Thoracic aorta (tissue), 2 donors: ENCODE data around the gene SKIC2. TPM values are rescaled to one million over a fixed set of nuclear protein-coding genes. Genes with fewer than 3 reads are reported as not detected.

Source experiments
- ATAC-seq: fragments of 150-250 bp; one replicate; pipeline ENCODE4 v1.8.0; 2017; ENCODE audit warnings: low read depth; ENCODE audit not compliant: insufficient number of reproducible peaks, low FRiP score
- DNase-seq: peaks from one replicate; pipeline ENCODE4 v3.0.0-alpha.2; 2020; ENCODE audit warnings: low spot score
- H3K27ac ChIP-seq, 2 donors: fragments of 200-600 bp; sonication (generic); 1 replicate in 1 of 2; 2 replicates in 1 of 2; pipeline ENCODE4 v1.5.1; 2016; ENCODE audit warnings: mild to moderate bottlenecking in 2 of 2, moderate library complexity in 2 of 2
- H3K27me3 ChIP-seq: fragments of 200-600 bp; sonication (generic); replicated peaks from 2 replicates; pipeline ENCODE4 v1.6.0; 2016; ENCODE audit warnings: mild to moderate bottlenecking; ENCODE audit not compliant: insufficient read depth
- H3K36me3 ChIP-seq: fragments of 200-600 bp; sonication (generic); one replicate; pipeline ENCODE4 v1.5.1; 2016
- H3K4me1 ChIP-seq, 2 donors: fragments of 200-600 bp; sonication (generic); 1 replicate in 1 of 2; 2 replicates in 1 of 2; pipeline versions ENCODE4 v1.5.1 to v1.6.0; 2016; ENCODE audit warnings: low read depth in 2 of 2, mild to moderate bottlenecking in 1 of 2; ENCODE audit not compliant: control insufficient read depth in 1 of 2
- H3K4me3 ChIP-seq: fragments of 200-600 bp; sonication (generic); 2 replicates; pipeline ENCODE4 v1.5.1; 2016; ENCODE audit warnings: mild to moderate bottlenecking
- H3K9me3 ChIP-seq: fragments of 200-600 bp; sonication (generic); 2 replicates; pipeline ENCODE4 v1.5.1; 2016
- total RNA-seq, 2 donors: library from RNA; depleted of rRNA; stranded (reverse); fragments of >200 nt; gene quantifications; one replicate each; pipeline versions ENCODE4 v1.1.0 to v1.2.3, GENCODE V29; 2016
- TF ChIP-seq, protein P1 (sequence below): fragments of 200-600 bp; sonication (generic); IDR thresholded peaks from one replicate; pipeline ENCODE4 v1.5.1; 2019; ENCODE audit warnings: antibody characterized with exemption

Gene SKIC2
- total RNA-seq, 2 donors from 2014 or later: 37.7 to 73.0 TPM

DNA sequence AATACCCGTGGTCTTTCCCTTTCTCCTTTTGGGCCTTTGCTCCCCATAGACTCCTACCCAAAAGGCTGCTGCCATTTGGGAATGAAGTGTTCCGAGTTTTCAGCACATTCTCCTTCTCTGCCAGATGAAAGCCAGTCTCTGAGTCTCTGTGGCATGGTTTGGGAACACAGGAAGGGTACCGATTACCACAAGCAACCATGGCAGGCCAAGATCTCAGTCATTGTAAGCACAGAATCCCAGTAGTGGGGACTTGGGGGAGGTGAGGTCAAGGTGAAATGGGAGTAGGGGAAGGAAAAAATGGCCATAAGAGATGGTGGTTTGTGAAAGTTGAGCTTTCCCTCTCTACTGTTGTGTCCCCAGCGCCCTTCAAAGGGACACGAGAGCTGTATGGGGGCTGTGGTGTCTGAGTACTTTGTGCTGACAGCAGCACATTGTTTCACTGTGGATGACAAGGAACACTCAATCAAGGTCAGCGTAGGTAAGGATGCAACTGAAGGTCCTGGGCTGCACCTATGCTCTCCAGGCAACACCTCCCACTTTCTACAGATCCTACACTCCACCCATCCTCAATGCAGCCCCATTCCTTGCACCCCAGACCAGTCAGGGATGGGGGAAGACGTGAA lies 8.9 kb upstream of the SKIC2 start:
- H3K9me3 ChIP-seq: no peaks in the 10 kb centered on the region
- no peak overlapping the region for H3K4me3 ChIP-seq
- peaks cover 8 to 24% of the 10 kb centered on the region in 2 donors for H3K4me1 ChIP-seq
- H3K36me3 ChIP-seq: peaks cover 28% of the 10 kb centered on the region
- H3K27ac ChIP-seq: no peak overlapping the region
- no peaks in the 10 kb centered on the region for H3K27me3 ChIP-seq
- TF ChIP-seq, protein P1, sequence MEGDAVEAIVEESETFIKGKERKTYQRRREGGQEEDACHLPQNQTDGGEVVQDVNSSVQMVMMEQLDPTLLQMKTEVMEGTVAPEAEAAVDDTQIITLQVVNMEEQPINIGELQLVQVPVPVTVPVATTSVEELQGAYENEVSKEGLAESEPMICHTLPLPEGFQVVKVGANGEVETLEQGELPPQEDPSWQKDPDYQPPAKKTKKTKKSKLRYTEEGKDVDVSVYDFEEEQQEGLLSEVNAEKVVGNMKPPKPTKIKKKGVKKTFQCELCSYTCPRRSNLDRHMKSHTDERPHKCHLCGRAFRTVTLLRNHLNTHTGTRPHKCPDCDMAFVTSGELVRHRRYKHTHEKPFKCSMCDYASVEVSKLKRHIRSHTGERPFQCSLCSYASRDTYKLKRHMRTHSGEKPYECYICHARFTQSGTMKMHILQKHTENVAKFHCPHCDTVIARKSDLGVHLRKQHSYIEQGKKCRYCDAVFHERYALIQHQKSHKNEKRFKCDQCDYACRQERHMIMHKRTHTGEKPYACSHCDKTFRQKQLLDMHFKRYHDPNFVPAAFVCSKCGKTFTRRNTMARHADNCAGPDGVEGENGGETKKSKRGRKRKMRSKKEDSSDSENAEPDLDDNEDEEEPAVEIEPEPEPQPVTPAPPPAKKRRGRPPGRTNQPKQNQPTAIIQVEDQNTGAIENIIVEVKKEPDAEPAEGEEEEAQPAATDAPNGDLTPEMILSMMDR: no peak
- DNase-seq (no peak), ATAC-seq (no peak)

DNA sequence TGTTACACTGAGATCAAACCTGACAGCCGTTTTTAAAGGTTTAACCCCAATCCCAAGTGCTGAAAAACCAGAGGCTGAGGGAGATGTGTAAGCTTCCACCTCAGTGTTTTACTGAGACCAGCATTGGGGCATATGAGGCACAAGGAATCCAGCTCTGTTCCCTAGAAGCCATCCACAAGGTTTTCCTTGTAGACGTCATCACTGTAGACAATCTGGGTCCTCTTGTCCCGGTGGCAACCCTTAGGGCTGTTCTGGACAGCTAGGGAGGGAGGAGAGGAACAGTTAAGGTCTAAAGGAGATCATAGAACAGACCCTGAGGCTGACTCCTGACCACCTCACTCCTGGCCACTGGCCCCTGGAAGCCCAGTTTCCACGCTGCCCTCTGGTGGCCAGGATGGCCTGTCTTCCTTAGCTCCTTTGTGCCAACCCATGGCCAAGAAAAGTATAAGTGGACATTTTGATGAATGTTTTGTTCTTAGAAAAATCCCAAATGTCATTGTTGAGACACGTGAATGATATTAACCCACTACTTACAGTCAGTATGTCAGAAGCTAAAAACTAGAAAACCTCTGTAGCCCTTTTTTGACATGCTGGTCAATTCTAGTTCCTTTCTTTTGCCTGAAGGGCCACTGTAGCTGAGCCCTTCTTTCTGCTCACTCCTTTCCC lies 6.7 kb upstream of the SKIC2 start:
- Histone ChIP-seq H3K36me3 (peaks cover 45% of the 10 kb centered on the region), H3K27ac (peak overlapping the region in 1 of 2 donors; percentile 23), H3K9me3 (no peaks in the 10 kb centered on the region), H3K4me1 (peaks cover 0 to 4% of the 10 kb centered on the region in 2 donors), H3K27me3 (no peaks in the 10 kb centered on the region), H3K4me3 (no peak overlapping the region)
- ATAC-seq (no peak), DNase-seq (no peak)
- TF ChIP-seq, protein P1: peak; percentile 66

DNA sequence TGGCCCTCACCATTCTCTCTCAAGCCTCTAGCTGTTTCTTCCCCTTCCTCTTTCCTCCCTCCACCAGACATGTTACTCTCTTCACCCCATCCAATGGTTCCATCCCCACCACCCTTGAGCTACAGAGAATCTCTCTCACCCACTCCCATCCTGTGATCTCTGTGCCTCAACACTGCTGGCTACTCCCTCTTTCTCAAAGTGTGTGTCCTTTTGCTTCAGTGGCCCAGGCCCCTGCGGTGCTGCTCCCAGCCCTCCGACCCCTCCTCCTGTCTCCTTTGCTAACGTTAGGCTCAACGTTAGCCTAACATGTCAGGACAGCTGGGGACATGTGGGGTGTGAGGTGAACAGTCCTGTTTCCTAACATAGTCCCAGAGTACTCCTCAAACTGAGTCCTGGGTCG lies 6.1 kb upstream of the SKIC2 start:
- DNase-seq: no peak
- Histone ChIP-seq H3K4me3 (no peak overlapping the region), H3K9me3 (no peaks in the 10 kb centered on the region), H3K4me1 (peaks cover 0 to 10% of the 10 kb centered on the region in 2 donors), H3K27ac (no peak overlapping the region), H3K36me3 (peaks cover 45% of the 10 kb centered on the region), H3K27me3 (no peaks in the 10 kb centered on the region)
- ATAC-seq: no peak
- TF ChIP-seq, protein P1: no peak

DNA sequence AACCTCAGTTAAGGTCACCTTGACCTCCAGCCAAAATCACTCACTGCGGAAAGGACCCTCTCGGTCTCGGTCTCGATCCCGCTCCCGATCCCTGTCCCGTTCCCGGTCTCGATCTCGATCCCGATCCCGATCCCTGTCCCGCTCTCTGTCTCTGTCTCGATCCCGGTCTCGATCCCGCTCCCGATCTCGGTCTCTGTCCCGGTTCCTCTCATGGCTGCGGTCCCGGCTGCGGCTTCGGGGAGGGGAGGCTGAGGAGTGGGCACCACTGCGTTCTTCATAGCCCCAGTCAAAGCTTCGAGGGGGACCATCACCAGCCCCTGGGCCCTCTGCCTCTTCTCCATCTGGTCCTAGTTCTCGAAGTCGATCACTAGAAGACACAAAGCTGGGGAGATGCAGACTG lies 4.5 kb upstream of the SKIC2 start:
- peaks cover 45% of the 10 kb centered on the region for H3K36me3 ChIP-seq
- ATAC-seq: no peak

GRCh38 chr6:31956796-31957195 lies 2.2 kb upstream of the SKIC2 start:
- TF ChIP-seq, protein P1: no peak
- Histone ChIP-seq H3K4me3 (no peak overlapping the region), H3K27me3 (no peaks in the 10 kb centered on the region), H3K36me3 (peaks cover 52% of the 10 kb centered on the region), H3K27ac (no peak overlapping the region), H3K4me1 (peaks cover 4 to 26% of the 10 kb centered on the region in 2 donors), H3K9me3 (no peaks in the 10 kb centered on the region)
- ATAC-seq: no peak
- no peak for DNase-seq

More for the DNA sequence above, 4.5 kb upstream of the SKIC2 start:
- Histone ChIP-seq H3K27ac (no peak overlapping the region), H3K4me3 (no peak overlapping the region), H3K9me3 (no peaks in the 10 kb centered on the region), H3K27me3 (no peaks in the 10 kb centered on the region), H3K4me1 (peaks cover 3 to 19% of the 10 kb centered on the region in 2 donors)
- TF ChIP-seq, protein P1: no peak
- no peak for DNase-seq
